D721Med (cell line): ENCODE data around the gene EBF4.
A peak's percentile ranks its signal among the peaks of the same experiment; 100 is the strongest.
"Not testable (repeated sequence)": the region's sequence is repeated elsewhere in the genome, so short reads cannot be mapped to it uniquely, and the experiment has no call there.

Experiments used
- DNase-seq: peaks from one replicate; pipeline ENCODE4 v3.0.0; 2011; ENCODE audit warnings: low spot score; ENCODE audit not compliant: insufficient read length
- FAIRE-seq: peaks from 2 replicates; lab custom pipeline; 2011; peaks lifted over from hg19 to GRCh38; lab: Jason Lieb, UNC
- CTCF ChIP-seq: IDR thresholded peaks from 2 replicates; pipeline ENCODE4 v1.5.1; 2012; ENCODE audit warnings: mild to moderate bottlenecking, control low read depth; ENCODE audit not compliant: insufficient read depth; ENCODE audit errors: missing control alignments

EBF4 gene

GRCh38 chr20:2659547-2659946 is 33.0 kb upstream of the EBF4 start:
- DNase-seq: no peak
- FAIRE-seq: no peak
- TF ChIP-seq CTCF: no peak

GRCh38 chr20:2663364-2663886 is 29.2 kb upstream of the EBF4 start:
- FAIRE-seq: no peak
- DNase-seq: no peak
- no peak for TF ChIP-seq CTCF

DNA sequence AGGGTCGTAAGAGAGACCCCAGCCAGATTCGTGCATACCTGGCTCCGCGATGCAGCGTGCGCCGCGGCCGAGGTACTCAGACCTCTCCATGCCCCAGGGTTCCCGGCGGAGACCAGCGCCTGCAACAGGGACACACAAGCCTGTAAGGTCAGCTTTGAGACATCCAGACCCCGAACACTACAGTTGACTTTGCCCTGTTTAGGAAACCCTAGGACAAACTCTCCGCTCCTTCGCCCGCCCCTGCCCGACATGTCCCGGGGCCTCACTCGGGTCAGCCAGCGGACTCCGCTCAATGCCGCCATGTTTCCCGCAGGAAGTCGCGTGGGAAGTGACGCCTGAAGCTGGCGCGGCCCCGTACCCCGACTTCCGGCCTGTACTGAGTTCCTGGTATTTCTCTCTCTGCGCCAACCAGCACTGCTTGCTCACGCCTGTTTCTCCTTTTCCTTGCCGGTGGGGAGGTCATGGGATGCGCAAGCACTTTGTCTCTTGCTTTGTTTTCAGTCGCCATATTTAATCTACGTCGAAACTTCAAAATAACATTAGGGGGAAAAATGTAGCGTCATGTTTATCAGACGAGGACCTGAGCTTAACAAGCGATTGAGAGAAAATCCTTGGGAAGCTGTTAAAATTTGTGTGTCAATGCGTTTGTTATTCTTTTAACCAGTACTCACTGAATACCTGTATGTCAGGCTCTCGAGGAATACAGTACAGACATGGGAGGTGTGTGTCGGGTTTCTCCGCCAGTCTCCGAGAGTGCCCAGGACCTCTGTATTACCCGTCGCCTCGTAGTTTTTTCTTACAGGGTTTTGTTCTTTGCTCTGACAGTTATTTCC is 28.5 kb upstream of the EBF4 start, which contains the start of gene IDH3B:
TSS of gene IDH3B (minus strand) at position 330 of the 833 bp plus-strand sequence. CDS start at position 302, 28 bp downstream.
- no peak for TF ChIP-seq CTCF
- no peak for FAIRE-seq
- peak; percentile 53 for DNase-seq

DNA sequence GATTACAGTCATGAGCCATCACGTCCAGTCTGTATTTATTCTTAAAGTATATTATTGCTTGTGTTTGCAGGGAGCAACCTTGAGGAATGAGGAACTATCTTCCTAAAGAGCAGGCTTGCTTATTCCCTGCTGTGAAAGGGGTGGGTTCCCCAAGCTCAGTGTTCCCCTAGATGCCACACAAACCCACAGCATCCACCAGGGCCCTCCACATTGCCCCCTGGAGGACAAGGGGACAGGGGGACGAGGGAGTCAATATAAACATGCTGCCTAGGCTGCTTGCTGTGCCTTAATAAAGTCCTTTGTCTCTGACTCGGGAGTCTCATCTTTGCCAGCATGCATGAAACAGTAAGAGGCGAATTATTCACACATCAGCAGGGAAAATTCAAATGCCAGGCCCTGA is 20.6 kb upstream of the EBF4 start:
- FAIRE-seq (no peak), DNase-seq (no peak)
- TF ChIP-seq CTCF: peak; percentile 19

GRCh38 chr20:2672446-2672845 is 20.1 kb upstream of the EBF4 start:
- DNase-seq (no peak), FAIRE-seq (no peak)
- TF ChIP-seq CTCF: no peak

- DNase-seq: no peak
- no peak for FAIRE-seq
- no peak for TF ChIP-seq CTCF
Observed at GRCh38 chr20:2673453-2673852, 19.1 kb upstream of the EBF4 start.

DNA sequence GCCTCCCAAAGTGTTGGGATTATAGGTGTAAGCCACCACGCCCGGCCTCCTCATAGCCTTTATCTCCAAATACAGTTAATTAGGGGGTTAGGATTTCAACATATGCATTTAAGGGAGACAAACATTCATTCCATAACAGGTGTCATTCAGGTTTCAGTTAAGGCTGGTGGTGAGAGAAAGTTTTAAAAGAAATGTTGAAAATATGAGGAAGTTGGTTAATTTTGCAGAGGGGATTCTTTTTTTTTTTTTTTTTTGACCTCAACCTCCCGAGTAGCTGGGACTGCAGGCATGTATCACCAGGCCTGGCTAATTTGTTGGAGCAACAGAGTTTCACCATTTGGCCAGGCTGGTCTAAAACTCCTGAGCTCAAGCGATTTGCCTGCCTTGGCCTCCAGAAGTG is 12.5 kb upstream of the EBF4 start:
- no peak for DNase-seq
- no peak for TF ChIP-seq CTCF
- FAIRE-seq: no peak

DNA sequence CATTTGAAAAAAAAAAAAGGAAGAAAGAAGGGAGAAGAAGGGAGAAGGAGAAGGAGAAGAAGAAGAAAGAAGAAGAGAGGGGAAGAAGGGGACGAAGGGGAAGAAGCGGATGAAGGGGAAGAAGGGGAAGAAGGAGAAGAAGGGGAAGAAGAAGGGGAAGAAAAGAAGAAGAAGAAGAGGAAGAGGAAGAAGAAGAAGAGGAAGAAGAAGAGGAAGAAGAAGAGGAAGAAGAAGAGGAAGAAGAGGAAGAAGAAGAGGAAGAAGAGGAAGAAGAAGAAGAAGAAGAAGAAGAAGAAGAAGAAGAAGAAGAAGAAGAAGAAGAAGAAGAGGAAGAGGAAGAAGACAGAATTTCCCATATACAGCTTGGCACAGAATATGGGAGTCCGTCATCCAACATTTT is 10.5 kb upstream of the EBF4 start:
- DNase-seq, FAIRE-seq: not testable (repeated sequence)

GRCh38 chr20:2684817-2685216 is 7.8 kb upstream of the EBF4 start:
- not testable (repeated sequence) for FAIRE-seq, DNase-seq
